ENCODE results near the gene NAA11.

Gene NAA11

DNA sequence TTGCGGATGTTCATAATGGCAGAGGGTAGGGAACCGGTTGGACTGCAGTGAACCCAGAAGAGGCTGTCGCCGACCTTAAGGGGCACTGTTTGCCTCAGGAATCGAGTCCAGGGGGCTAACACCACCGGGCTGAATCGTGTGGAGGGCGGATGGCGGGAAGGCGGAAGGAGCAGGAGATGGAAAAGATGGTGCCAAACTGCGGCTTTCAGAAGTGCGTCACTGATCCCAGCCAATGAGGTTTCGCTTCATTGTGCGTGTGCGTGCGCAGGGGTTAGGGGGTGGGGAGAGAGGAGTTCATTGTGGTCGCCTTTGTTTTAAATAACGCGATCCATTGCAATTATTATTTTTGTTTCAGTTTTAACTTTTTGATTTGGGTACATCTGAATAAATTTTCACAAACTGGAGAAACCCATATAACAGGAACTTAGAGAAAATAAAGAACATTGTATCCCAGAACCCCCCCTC, at the start of gene NAA11:
Gene NAA11, minus strand, starts transcription at position 198 of the 465 bp plus-strand sequence. Its CDS starts 184 bp downstream, at position 14.
- no peak for DNase-seq

DNA sequence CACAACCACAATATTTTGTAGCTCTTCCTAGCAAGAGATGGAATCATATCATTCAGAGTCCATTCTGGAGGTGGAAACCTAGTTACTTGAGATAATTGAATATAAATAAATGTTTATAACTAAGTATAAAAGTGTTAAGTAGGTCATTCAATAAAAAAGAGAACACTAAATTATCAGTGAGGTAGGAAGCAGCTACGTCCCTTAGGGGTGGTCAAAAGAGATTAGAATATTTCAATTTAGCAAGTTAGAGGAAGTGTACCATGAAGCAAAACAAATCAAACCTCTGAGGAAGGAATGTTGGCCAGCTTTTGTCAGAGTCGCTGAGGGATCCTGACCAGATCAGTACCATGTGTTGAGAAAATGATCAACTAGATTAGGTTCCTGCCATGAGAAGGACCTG, 44.2 kb upstream of the NAA11 start:
- no peak for DNase-seq

DNA sequence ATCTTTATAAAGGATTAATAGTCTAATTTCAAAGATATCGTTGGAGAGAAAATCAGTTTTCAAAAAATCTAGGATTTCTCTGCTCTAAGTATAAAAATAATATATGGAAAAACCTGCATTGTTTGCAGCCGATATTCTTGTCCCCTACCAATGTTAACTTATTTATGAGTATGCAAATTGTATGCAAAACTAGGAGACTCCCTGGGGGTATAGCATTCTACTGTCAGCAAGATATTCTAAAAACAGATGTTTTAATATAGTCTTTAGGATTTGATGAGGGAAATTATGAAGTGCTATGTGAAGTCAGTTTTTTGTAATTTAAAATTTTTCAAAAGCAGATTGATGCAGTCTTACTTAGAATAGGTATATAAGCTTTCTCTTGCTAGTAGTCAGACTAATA, 41.2 kb upstream of the NAA11 start:
- DNase-seq, result no peak

DNA sequence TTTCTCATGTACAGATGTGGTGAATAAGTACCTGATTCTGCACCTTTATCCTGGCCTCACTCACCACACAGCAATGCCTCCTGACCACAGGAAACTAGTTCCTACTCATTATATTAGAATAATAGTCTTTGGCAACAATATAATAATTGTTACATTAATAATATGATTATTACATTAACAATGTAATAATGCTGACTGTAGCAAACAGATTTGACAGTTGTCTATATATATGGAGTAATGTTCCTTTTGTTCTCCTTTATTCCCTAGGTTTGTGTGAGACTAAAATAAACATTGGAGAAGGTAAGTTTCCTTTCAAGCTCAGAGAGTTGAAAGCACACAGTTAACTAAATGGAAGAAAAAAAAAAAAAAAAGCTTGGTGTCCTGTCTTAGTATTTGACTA, 40.6 kb upstream of the NAA11 start:
- DNase-seq, result no peak

DNA sequence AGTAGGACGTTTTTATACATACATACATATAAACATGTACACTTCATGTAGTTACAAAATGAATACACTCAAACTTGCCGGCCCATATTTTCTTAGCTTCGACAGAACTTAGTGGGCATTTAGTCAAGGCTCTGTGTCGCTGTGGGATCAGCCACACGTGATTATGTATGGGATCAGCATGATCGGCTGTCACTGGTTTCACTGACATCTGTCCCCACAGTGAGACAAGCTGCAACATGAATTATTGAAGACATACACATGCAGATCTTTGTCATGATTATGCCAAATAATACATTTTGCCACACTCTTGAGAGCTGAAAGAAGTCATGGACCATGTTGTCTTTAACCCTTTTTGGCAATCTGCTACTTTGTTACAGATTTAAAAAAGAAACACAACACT, 38.2 kb upstream of the NAA11 start:
- no peak for DNase-seq

DNA sequence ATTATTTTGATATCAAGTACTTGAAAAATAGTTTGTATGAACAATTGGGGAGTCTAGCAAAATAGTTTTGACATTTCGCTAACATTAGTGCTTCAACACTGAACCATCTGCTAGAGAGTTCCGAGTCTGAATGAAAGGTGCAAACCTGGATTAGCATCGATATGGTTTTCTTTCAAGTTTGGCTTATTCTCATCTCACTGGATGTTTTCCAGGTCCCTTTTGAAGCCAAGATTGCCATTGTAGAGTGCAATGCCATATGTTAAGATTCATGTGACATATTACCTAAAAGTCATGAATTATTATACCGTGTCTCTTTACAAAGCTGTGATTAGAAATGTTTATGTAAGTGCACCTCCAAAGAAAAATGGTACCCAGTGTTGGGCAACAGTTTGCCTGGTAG, 36.8 kb upstream of the NAA11 start:
- DNase-seq, result no peak

DNA sequence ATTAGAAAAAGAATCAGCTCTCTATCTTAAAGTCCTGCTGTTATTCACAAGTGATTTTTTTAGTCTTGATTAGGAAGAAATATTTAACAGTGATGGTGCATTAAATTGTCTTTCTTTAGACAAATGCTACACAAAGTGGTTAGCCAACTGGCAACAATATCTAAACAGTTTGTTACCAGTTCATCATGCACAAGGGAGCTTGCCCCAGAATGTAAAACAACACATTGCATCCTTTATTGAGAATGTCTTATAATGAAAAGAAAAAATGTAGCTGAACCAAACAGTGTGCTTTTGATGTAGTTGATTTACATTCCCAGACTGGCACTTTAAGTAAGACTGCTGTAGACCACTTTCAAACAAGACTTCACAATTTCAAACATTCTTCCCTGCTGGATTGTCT, 34.1 kb upstream of the NAA11 start:
- no peak for DNase-seq

DNA sequence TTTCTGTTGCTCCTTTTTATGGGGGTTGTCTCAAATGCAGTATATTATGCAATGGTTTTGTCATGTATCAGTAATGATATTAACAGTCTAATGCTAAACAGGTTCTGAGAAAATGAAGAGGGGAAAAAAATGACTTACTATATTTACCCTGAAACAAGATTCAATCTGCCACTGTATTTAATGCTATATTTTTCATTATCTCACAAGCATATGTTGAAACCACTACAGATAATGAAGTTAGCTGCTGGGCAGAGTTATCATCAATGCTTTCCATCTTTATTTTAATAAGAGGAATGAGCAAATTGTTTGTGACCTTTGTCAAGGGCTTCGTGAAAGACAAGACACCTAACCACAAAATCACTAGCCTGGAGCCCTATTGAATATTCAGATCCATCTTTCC, 32.6 kb upstream of the NAA11 start:
- no peak for DNase-seq

DNA sequence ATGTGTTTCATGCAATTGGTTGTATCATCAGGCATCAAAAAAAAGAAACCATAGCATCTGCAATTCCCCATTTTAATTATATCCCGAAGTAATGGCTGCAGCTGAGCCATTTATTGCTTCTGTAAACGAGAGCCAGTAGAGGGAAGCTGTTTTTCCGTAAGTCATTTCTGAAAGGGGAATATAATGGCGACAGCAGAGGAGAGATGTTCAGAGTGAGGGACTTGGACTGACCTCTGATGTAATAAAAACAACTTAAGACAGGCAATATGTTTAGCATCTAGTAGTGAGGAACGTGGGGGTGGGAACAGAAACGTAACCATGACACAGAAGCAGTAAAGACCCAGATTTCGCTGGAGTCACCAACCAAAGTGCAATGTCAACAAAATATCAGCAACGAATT, 31.5 kb upstream of the NAA11 start:
- DNase-seq, result no peak

DNA sequence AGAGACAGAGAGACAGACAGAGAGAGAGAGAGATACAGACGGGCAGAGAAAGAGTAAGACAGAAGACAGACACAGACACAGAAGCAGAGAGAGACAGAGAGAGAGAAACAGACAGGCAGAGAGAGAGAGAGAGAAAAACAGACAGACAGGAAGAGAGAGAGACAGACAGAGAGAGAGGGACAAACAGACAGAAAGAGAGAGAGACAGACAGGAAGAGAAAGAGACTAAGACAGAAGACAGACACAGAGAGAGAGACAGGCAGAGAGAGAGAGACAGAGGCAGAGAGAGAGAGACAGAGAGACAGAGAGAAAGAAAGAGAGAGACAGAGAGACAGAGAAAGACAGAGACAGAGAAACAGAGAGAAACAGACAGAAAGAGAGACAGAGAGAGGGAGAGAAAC, 27.2 kb upstream of the NAA11 start:
- DNase-seq, result no peak

DNA sequence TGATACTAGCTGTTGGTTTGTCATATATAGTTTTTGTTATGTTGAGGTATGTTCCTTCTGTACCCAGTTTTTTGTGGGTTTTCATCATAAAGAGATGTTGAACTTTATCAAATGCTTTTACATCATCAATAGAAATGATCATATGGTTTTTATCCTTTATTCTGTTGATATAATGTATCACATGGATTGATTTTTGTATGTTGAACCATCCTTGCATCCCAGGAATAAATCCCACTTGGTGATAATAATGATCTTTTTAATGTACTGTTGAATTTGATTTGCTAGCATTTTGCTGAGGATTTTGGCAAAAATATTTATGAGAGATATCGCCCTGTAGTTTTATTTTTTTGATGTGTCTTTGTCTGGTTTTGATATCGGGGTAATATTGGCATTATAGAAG, 22.5 kb upstream of the NAA11 start:
- DNase-seq, result no peak

DNA sequence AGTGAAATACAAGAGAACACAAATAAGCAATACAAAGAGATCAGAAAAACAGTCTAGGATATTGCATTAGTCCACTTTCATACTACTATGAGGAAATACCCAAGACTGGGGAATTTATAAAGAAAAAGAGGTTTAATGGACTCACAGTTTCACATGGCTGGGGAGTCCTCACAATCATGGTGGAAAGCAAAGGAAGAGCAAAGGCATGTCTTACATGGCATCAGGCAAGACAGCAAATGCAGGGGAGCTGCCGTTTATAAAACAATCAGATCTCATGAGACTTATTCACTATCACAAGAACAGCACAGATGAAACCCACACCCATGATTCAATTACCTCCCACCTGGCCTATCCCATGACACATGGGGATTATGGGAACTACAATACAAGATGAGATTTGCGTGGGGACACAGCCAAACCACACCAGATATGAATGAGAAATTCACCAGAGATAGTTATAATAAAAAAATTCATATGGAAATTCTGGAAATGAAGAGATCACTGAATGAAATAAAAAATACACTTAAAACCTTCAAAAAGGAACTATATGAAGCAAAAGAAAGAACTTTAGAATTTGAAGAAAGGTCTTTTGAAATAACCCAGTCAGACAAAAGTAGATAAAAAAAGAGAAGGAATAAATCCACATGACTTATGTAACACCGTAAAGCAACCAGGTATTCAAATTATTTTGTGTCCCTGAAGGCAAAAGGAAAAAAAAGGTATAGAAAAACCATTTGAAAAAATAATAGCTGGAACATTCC, 16.2 kb upstream of the NAA11 start:
- DNase-seq, result no peak

DNA sequence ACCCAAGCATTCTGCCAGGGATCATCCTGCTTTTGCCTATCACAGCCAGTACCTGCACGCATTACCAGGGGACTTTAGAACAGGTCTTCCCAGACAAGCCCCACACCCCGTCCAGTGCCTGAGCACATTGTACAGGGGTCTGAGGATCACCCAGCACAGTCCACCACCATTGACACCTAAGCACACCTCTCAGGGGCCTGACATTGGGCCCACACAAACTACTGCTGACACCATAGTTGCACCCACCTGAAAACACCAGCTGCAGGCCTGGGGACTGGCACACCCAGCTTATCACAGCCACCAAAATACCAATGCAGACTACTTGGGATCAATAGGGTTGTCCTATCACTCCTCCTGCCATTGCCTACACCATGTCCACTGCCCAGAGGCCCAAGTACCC, 14.7 kb upstream of the NAA11 start:
- DNase-seq, result no peak

DNA sequence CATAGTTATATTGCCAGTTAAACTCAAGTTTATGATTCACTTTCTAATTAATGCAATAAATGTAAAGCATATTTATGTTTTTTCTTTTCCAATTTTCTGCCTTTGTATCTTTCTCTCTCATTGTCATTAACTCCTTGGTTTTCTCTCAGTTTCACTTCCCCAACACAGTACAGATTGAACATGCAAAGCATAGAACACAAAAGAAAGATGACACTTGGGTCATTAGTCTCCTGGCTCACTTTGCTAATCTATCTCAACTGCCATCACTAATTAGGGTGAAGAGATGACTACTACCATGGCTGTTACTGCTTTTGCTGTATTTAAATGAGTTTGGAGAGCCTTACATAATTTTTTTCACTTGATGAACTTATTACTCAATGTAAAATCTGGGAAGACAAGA, 12.3 kb upstream of the NAA11 start:
- DNase-seq, result peak; percentile 32

DNA sequence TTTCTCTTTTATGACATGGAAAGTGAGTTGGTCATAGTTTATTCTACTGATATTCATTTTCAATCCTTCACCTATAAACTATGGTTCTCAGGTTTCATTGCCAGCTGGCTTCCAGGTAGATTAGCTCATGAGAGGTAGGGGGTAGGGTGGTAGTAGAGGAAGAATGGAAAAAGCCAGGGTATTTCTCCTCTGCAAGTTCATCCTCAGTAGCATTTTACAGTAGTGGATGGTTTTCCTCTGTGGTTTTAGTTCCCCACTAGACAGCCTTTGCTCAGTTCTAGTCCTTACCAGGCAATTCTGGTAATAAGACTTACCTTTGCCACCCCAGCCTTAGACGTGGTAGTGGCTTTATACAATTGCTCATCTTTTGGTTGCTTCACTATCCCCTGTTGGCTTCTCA, 8.9 kb upstream of the NAA11 start:
- DNase-seq, result no peak

DNA sequence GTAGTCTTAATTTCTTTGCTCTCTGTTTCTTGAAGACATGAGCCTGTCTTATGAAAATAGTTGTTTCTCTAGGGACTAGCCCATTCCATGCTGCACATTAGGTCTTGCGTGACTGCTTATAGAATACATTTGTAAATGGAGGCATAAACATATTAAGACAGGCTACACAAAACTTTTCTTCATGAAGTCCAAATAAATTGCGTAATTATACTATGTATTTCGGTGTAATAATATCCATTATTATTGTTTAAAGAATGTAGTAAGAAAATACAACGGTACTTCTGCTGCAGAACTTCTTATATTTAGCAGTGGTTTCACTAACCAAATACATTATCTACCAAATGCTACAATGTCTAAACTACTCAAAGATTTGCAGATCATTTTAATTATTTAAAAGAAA, 8.5 kb upstream of the NAA11 start:
- no peak for DNase-seq

DNA sequence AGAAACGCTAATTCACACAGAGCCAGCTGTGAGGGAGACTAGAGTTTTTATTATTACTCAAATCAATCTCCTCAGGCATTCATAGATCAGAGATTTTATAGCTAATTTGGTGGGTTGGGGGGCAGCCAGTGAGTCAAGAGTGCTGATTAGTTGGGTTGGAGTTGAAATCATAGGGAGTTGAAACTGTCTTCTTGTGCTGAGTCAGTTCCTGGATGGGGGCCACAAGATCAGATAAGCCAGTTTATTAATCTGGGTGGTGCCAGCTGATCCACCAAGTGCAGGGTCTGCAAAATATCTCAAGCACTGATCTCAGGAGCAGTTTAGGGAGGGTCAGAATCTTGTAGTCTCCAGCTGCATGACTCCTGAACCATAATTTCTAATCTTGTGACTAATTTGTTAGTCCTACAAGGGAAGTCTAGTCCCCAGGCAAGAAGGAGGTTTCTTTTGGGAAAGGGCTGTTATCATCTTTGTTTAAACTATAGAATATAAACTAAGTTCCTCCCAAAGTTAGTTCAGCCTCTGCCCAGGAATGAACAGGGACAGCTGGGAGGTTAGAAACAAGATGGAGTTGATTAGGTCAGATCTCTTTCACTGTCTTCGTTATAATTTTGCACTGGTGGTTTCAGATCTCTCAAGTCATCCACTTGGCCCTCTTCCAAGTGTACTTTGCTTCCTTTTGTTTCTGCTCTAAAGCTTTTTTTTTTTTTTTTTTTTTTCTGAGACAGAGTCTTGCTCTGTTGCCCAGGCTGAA, 5.4 kb upstream of the NAA11 start:
- DNase-seq, result peak; percentile 1

DNA sequence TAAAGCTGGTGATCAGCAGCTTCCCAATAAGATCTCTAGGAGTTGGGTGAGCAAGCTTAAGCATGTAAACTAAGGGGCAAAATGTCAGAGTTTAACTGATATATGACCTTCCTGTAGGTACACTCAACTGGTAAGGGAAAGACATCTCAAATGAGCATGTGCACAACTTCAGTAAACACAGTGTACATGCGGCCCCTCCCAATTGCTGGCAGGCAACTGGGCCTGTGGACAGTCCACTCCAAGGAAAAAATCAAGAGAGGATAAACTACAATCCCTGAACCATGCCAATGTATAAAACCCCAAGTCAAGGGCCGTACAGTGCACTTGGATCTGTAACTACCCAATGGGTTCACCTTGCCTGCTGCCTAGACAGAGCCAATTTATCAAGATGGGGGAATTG, 4.9 kb upstream of the NAA11 start:
- DNase-seq, result no peak

DNA sequence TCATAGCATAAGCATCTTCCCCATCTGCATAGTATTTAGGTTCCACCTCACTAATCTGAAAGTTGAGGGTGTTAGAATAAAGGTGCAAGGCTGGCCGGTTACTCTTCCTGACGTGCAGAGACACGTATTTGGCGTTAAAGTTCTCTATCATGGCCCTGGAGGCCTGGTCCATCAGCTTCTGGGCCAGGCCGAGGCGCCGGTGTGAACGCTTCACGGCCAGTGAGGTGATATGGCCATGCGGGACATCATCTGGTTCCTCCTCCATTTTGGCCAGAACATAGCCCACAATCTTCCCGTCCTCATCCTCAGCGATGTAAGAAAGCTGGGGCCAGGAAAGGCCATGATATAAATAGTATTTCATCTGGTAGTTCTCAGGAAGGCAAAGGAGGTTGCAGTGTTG, 425 bp downstream of the NAA11 start:
- DNase-seq, result no peak

DNA sequence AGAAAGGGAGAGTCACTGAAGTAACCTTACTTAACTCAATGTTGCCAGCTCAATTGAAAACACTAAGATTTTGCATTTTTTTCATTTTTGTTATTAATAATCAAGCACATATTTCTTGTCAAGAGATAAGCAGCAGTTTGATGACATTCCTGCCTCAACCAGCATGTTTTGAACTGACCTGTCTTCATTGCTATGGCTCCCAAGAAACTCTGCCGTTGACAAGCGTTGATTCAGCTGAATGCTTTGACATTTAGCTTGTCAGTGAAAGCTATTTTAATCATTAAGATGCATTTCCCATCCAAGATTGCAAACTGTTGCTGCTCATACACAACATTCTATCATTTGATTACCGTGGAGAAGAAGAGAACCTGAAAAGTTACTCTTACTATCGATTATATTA, 5.9 kb downstream of the NAA11 start:
- no peak for DNase-seq

DNA sequence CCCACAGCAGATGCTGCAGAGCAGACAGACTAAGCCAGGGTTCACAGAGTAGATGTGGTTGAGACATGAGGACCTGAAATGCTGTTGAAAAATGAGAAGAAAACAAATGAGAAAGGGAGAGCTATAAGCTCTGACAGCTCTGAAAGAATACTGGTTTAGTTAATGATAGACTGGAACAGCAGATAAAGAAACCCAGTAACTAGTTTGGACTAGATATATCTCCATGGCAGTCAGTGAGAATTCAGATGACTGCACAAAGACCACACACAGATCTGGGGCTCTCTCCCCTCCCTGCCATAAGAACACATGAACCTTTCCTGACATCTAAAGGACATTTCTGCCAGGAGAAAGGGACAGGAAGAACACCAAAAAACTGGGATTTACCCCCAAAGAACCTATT, 8.2 kb downstream of the NAA11 start:
- no peak for DNase-seq

DNA sequence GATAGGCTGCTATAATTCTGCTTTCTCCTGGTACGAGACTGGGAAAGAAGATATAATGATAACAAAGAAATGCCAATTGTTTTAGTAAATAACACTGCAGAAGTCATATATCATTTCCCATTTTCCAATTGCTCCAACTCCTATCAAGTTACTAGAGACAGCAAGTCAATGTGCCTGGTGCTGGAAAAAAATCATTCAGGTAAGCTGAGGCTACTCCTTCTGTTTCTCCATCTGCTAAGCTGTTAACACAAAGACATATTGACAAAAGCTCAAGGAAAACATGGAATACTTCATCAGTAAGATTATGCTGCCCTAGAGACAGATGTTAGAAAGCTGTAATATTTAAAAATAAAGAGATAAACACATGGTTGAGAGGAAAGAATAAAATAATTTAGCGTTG, 10.0 kb downstream of the NAA11 start:
- DNase-seq, result no peak

DNA sequence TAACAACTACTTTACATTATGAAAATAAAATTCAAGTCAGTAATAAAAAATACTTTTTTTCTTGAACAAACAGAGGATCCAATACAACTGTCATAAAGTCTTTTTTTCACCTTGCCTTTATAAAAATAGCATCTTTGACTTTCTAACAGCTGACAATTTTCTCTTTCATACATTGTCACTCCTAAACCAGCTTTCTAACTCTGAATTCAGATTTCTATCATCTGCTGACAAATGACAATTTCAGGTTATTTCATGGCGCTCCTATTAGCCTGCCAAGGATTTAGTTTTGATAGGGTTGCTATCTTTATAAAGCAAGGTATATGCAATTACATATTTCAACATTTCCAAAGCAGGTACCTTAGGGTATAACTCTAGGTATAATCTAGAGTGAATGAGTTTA, 14.6 kb downstream of the NAA11 start:
- no peak for DNase-seq

DNA sequence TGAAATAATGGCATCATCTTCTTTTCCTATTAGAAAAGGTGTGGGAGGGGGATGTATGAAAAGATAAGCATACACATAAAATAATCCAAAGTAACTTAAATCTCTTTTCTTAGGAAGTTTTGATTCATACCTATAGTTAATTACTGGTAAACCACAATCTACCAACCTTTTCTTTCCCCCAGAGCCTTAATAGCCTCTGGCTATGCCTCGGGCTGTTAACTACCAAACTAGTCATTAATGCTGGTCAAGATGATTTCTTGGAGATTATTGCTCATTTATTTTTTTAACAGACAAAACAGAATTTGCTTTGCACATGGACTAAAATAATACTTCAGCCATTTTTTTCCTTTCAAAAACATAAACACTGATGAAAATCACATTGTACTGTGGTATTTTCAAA, 16.9 kb downstream of the NAA11 start:
- DNase-seq, result no peak

DNA sequence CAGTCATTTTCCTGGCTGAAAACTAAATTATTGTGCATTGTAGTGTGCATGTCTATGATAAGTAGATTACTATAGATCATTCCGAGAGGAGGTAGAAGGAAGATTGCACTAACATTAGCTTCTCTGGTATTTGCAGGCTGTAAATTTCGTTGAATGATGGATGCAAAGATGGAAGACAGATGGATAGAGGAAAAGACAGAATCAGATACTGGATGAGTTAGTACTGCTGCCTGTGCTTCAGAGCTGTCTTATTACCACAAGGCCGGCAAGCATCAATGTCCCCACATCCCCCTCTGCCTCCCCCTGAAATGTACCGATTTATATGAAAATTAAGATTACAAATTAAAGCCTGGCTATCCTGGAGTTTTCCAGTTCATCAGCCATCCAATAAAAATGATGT, 17.7 kb downstream of the NAA11 start:
- DNase-seq, result no peak

Measured in MV-4-11 (cell line).